OCI-LY1 (cell line): ENCODE measurements around the gene OIP5.

Source experiments
- H2AFZ ChIP-seq: fragments of 200-600 bp; sonication (generic), shearing (Covaris generic); 2 replicates; pipeline ENCODE4 v1.6.0; 2014; ENCODE audit warnings: antibody characterized with exemption, mild to moderate bottlenecking, low read length
- H3F3A ChIP-seq: fragments of 200-600 bp; sonication (generic), shearing (Covaris generic); 2 replicates; pipeline ENCODE4 v1.6.0; 2014; ENCODE audit warnings: mild to moderate bottlenecking, antibody characterized with exemption, low read length, moderate library complexity; ENCODE audit not compliant: insufficient read depth
- H3K27ac ChIP-seq: fragments of 200-600 bp; sonication (generic); 2 replicates; pipeline ENCODE4 v1.5.1; 2014; ENCODE audit warnings: low read length, mixed run types, mild to moderate bottlenecking, low read depth; ENCODE audit not compliant: poor library complexity, severe bottlenecking
- H3K27me3 ChIP-seq: fragments of 200-600 bp; sonication (generic); 2 replicates; pipeline ENCODE4 v1.6.0; 2014; ENCODE audit warnings: antibody characterized with exemption, mild to moderate bottlenecking, low read length, moderate library complexity; ENCODE audit not compliant: insufficient read depth
- H3K36me3 ChIP-seq: fragments of 200-600 bp; sonication (generic); 2 replicates; pipeline ENCODE4 v1.6.1; 2014; ENCODE audit warnings: mild to moderate bottlenecking, antibody characterized with exemption, low read length, moderate library complexity, mixed read lengths; ENCODE audit not compliant: insufficient read depth
- H3K4me1 ChIP-seq: fragments of 200-600 bp; sonication (generic); 2 replicates; pipeline ENCODE4 v1.5.1; 2014; ENCODE audit warnings: mild to moderate bottlenecking, low read length, moderate library complexity; ENCODE audit not compliant: insufficient read depth, severe bottlenecking
- H3K4me2 ChIP-seq: fragments of 200-600 bp; sonication (generic), shearing (Covaris generic); 2 replicates; pipeline ENCODE4 v1.6.1; 2014; ENCODE audit warnings: low read length
- H3K4me3 ChIP-seq: fragments of 200-600 bp; sonication (generic); 2 replicates; pipeline ENCODE4 v1.5.1; 2014; ENCODE audit warnings: low read length, low read depth, mild to moderate bottlenecking, mixed read lengths; ENCODE audit not compliant: poor library complexity, severe bottlenecking
- H3K79me2 ChIP-seq: fragments of 200-600 bp; shearing (Covaris generic); 2 replicates; pipeline ENCODE4 v1.6.1; 2016; ENCODE audit warnings: mixed run types, low read length, mixed read lengths; ENCODE audit not compliant: insufficient read depth
- H3K9ac ChIP-seq: fragments of 200-600 bp; sonication (generic), shearing (Covaris generic); 2 replicates; pipeline ENCODE4 v1.6.1; 2014; ENCODE audit warnings: mild to moderate bottlenecking, low read length, mixed read lengths
- H3K9me2 ChIP-seq: fragments of 200-600 bp; sonication (generic), shearing (Covaris generic); 2 replicates; pipeline ENCODE4 v1.6.1; 2014; ENCODE audit warnings: low read depth, mild to moderate bottlenecking, low read length, mixed read lengths
- H3K9me3 ChIP-seq: fragments of 200-600 bp; shearing (Covaris generic); 2 replicates; pipeline ENCODE4 v1.6.1; 2014; ENCODE audit warnings: low read length, mixed read lengths
- H4K20me1 ChIP-seq: fragments of 200-600 bp; sonication (generic), shearing (Covaris generic); 2 replicates; pipeline ENCODE4 v1.6.0; 2016; ENCODE audit warnings: mild to moderate bottlenecking, low read length; ENCODE audit not compliant: insufficient read depth
- EZH2 ChIP-seq: fragments of 200-600 bp; sonication (generic), shearing (Covaris generic); IDR thresholded peaks from 2 replicates; pipeline ENCODE4 v1.8.0; 2017; ENCODE audit warnings: borderline replicate concordance, mixed run types, mild to moderate bottlenecking, antibody characterized with exemption, low read length, moderate library complexity, mixed read lengths
- TF ChIP-seq, protein P1 (sequence below): fragments of 200-600 bp; sonication (generic), shearing (Covaris generic); IDR thresholded peaks from 2 replicates; pipeline ENCODE4 v1.5.1; 2017; ENCODE audit warnings: mild to moderate bottlenecking, antibody characterized with exemption, low read length, moderate library complexity, mixed read lengths

OIP5 gene

DNA sequence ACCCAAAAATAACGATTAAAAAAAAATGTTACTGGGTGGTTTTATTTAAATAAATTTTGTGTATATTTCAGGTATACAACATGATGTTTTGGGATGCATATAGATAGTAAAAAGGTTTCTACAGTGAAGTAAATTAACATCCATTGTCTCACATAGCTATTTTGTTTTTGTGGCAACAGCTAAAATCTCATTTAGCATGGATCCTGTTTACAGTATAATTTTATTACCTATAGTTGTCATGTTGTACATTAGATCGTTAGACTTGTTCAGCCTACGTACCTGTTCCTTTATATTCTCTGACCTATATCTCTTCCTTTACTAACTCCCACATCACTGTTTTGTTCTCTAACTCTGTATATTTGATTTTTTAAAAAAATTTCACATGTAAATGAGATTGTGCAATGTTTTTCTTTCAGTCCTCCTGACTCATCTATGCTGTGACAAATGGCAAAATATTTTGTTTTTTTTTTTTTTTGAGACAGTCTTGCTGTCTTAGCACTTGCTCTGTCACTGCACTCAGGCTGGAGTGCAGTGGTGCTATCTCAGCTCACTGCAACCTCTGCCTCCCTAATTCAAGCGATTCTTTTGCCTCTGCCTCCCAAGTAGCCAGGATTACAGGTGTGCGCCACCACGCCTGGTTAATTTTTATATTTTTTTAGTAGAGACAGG is 45.6 kb downstream of the OIP5 start:
- TF ChIP-seq EZH2: no peak
- TF ChIP-seq, protein P1, sequence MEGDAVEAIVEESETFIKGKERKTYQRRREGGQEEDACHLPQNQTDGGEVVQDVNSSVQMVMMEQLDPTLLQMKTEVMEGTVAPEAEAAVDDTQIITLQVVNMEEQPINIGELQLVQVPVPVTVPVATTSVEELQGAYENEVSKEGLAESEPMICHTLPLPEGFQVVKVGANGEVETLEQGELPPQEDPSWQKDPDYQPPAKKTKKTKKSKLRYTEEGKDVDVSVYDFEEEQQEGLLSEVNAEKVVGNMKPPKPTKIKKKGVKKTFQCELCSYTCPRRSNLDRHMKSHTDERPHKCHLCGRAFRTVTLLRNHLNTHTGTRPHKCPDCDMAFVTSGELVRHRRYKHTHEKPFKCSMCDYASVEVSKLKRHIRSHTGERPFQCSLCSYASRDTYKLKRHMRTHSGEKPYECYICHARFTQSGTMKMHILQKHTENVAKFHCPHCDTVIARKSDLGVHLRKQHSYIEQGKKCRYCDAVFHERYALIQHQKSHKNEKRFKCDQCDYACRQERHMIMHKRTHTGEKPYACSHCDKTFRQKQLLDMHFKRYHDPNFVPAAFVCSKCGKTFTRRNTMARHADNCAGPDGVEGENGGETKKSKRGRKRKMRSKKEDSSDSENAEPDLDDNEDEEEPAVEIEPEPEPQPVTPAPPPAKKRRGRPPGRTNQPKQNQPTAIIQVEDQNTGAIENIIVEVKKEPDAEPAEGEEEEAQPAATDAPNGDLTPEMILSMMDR: no peak
- H3K4me3 ChIP-seq: no peak overlapping the region
- H3K4me2 ChIP-seq: no peak overlapping the region
- peaks cover 64% of the 10 kb centered on the region for H3K36me3 ChIP-seq
- no peak overlapping the region for H3K9ac ChIP-seq
- no peaks in the 10 kb centered on the region for H3K9me3 ChIP-seq
- no peaks in the 10 kb centered on the region for H3K27me3 ChIP-seq
- no peaks in the 10 kb centered on the region for H4K20me1 ChIP-seq
- H2AFZ ChIP-seq: no peak overlapping the region
- no peaks in the 10 kb centered on the region for H3K9me2 ChIP-seq
- H3F3A ChIP-seq: no peaks in the 10 kb centered on the region
- H3K79me2 ChIP-seq: peaks cover 40% of the 10 kb centered on the region
- H3K27ac ChIP-seq: no peak overlapping the region
- H3K4me1 ChIP-seq: peaks cover 71% of the 10 kb centered on the region

DNA sequence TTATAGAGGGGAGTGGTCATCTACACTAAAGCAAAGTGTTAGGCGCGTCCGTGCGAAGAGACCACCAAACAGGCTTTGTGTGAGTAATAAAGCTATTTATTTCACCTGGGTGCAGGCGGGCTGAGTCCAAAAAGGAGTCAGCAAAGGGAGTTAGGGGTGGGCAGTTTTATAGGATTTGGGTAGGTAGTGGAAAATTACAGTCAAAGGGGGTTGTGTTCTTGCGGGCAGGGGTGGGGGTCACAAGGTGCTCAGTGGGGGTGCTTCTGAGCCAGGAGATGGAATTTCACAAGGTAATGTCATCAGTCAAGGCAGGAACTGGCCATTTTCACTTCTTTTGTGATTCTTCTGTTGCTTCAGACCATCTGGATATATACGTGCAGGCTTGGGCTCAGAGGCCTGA is 47.1 kb downstream of the OIP5 start:
- Histone ChIP-seq H3F3A (no peaks in the 10 kb centered on the region), H3K79me2 (peaks cover 40% of the 10 kb centered on the region), H3K27ac (peak overlapping the region; percentile 79), H3K4me2 (peak overlapping the region; percentile 98), H3K4me1 (peaks cover 56% of the 10 kb centered on the region), H3K9me3 (no peaks in the 10 kb centered on the region), H4K20me1 (no peaks in the 10 kb centered on the region), H3K9me2 (no peaks in the 10 kb centered on the region), H3K4me3 (peak overlapping the region; percentile 99), H2AFZ (no peak overlapping the region), H3K9ac (peak overlapping the region; percentile 99), H3K27me3 (no peaks in the 10 kb centered on the region), H3K36me3 (peaks cover 58% of the 10 kb centered on the region)
- TF ChIP-seq EZH2: no peak
- TF ChIP-seq, protein P1: no peak

DNA sequence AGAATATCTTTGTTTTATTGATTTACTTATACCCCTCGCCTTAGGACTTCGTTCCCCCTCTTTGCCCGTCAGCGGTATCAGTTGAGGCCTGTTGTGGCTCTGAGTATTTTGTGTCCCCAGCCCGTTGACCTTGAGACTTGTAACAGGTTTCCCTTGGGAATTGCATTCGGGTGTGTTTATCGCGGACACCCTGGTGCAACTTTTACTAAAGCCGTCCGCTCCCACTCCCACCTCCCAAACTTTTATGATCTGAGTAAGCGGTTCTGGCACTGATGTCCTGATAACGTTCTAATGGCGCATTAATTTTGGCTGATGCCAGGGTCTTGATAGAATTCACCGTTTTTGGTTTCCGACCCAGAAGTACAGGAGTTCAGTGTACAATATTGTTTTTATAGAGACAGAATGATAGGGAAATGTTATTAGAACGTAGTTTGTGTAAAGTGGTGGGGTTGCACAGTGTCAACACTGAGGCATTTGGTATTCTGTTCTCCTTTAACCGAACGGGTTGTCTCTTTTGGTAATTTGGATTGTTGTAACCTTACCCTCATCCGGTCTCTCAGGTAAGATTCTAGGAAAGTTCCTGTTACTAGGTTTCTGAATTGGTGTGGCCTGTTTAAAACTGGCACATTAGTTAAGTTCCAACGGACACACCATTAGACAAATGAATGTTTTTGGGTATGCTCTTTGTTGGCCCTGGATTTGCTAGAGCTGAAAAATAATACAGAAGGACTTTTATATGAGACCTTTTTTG is 47.8 kb downstream of the OIP5 start:
- no peaks in the 10 kb centered on the region for H3F3A ChIP-seq
- no peak overlapping the region for H2AFZ ChIP-seq
- no peaks in the 10 kb centered on the region for H3K9me2 ChIP-seq
- H3K27me3 ChIP-seq: no peaks in the 10 kb centered on the region
- no peaks in the 10 kb centered on the region for H3K9me3 ChIP-seq
- H3K79me2 ChIP-seq: peaks cover 40% of the 10 kb centered on the region
- peak overlapping the region; percentile 98 for H3K4me2 ChIP-seq
- peaks cover 49% of the 10 kb centered on the region for H3K4me1 ChIP-seq
- TF ChIP-seq EZH2: no peak
- TF ChIP-seq, protein P1: no peak
- peaks cover 58% of the 10 kb centered on the region for H3K36me3 ChIP-seq
- peak overlapping the region; percentile 79 for H3K27ac ChIP-seq
- H4K20me1 ChIP-seq: no peaks in the 10 kb centered on the region
- H3K9ac ChIP-seq: peak overlapping the region; percentile 99
- peak overlapping the region; percentile 99 for H3K4me3 ChIP-seq
